Hematopoietic multipotent progenitor cell treated with erythropoietin and hydrocortisone succinate and interleukin-3 and kit ligand, for 4 days (in vitro differentiated cells): ENCODE data around the gene NEO1.
"Not testable (repeated sequence)": the region's sequence is repeated elsewhere in the genome, so short reads cannot be mapped to it uniquely, and the experiment has no call there.

Source experiments
- DNase-seq: peaks from one replicate; pipeline ENCODE4 v3.0.0-alpha.2; 2015

NEO1 gene

DNA sequence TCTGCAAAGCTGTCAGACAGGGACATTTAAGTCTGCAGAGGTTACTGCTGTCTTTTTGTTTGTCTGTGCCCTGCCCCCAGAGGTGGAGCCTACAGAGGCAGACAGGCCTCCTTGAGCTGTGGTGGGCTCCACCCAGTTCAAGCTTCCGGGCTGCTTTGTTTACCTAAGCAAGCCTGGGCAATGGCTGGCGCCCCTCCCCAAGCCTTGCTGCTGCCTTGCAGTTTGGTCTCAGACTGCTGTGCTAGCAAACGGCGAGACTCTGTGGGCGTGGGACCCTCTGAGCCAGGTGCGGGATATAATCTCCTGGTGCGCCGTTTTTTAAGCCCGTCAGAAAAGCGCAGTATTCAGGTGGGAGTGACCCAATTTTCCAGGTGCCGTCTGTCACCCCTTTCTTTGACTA lies 169.2 kb downstream of the NEO1 start:
- DNase-seq: not testable (repeated sequence)

DNA sequence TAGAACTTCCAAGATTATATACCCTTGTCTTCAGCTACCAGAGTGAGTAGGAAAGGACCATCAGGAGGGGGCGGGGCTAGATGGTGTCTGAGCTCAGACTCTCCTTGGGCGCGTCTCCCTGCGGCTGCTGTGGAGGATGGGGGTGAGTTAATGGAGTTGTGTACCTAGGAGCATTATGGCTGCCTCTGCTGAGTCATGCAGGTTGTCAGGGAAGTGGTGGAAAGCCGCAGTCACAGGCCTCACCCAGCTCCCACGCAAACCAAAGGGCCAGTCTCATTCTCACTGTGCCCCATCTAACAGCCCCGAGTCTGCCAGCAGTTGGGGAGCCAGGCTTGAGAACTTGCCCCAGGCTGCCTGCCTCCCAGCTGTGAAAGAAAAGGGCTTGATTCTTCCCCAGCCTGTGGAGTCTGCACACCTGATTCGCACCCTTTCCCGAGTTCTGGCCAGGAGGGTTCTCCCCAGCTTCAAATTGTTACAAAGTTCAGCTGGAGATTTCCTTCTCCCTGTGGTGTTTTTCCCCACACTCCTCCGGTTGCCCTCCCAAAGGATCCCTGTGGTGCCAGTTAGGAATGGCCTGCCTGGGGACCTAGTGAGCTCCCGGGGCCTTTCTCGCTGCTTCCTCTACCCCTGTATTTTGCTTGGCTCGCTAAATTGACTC lies 173.2 kb downstream of the NEO1 start:
- peak; percentile 2 for DNase-seq

DNA sequence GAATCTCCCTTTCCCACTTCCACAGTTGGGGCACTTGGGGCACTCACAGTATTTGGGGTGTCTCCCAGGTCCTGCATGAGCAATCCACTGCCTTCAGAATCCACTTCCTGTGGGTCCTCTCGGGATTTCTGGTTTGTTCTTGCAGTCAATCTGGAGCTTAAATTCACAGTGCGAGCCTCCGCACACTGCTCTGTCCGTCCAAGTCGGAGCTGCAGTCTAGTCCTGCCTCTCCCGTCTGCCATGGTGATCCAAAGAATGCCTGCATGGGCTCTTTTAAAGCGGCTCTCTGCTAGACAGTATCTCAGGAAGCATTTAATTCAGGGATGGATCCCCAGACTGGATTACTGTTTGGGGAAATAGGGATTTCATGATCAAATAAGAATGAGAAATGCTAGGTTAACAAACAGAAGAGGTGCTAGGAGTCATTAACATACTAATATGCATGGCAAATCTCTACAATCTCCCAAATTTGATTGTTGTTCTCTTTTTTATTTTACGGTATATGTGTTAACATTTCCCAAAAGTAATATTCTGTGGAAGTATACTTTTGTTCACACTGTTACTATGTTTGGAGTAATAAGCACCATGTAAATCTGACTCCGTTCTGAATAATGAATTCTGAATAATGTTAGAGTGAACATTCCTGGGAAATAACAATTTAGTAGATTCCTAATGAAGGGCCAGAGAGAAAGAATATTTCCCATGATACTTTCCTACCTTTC lies 174.0 kb downstream of the NEO1 start:
- DNase-seq: no peak

DNA sequence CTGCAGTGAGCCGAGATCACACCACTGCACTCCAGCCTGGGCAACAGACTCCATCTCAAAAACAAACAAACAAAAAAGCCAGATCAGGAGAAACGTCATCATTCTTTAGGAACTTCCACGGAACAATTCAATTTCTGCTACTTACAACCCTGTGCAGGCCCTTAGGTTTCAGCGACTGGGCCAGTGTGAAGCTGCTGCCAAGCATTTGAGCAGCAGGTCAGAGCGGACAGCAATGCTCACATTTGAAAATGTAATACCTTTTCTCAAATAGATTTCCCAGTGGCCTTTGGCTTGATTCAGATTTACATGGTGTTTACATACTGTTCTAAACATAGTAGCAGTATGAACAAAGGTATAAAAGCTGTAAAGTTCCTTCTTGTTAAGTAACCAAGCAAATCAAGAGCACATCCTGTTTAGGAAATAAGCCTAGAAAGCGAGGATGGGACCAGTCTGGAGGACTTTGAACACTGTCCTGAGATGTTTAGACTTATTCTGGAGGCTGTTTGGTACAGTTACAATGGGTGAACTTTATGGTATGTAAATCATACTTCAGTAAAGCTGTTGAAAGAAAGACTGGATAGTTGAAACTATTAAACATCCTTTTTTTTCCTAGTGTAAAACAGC lies 175.3 kb downstream of the NEO1 start:
- no peak for DNase-seq

DNA sequence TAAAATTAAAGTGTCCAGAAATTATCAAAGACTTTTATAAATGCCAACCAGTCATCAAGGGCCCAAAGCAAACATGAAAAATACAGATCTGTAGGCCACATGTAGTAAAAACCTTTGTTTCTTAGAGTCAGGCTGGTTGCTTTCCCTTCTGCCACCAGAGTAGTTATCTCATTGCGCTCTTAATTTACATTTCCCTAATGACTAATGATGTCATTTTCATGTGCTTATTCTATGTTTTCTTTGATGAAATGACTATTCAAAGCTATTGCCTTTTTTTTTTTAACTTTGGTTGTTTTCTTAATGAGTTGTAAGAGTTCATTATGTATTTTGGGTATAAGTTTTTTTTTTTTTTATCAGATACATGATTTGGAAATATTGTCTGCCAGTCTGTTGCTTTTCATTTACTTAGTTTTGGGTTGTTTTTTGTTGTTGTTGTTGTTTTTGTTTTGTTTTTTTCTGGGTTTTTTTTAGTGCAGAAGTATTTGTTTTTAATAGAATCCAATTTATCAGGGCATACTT lies 175.9 kb downstream of the NEO1 start:
- no peak for DNase-seq

DNA sequence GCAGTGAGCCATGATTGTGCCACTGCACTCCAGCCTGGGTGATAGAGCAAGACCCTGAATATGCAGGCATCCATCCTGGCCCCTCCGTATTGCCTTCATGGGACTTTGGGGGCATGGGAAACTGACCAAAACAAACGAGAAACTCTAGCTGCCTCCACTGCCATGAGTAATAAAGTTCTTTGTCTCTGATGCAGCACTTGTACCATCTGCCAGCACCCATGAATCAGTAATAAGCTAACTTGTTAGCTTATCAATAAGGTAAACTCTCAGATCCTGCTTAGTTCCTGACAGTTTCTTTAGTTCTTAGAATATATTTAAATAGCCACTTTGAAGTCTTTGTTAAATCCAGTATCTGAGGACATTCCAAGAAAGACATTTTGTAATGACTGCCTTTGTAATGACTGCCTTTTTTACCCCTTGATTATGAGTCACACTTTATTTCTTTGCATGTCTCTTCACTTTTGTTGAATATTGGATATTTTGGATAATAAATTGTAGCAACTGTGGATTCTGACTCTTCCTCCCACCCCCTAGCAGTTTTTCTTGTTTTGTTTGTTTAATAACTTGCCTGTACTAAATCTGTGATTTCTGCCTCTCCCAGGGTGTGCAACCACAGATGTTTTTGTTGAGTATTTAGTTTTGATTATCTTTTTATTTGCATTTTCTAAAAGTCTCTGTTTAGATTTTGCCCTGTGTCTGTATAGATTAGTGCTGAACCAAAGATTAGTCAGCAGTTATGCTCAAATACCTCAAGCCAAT lies 179.6 kb downstream of the NEO1 start:
- no peak for DNase-seq

DNA sequence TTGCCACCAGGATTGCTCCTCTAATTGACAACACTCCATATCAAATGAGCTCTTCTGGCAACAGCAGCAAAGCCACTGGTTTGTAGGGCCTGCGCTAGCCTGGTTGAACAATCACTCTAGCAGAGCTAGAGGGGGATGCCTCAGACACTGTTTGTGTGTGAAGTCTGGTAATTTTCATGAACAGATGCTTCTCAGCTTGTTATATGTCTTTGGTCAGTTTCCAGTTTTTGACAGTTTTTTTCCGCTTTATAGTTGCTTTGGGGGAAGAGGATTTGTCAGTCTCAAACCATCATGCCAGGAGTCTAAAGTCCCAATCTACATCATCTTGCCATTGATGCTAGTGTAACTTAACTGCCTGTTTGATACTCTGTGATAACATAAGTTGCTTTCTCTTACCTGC lies 180.5 kb downstream of the NEO1 start:
- no peak for DNase-seq

DNA sequence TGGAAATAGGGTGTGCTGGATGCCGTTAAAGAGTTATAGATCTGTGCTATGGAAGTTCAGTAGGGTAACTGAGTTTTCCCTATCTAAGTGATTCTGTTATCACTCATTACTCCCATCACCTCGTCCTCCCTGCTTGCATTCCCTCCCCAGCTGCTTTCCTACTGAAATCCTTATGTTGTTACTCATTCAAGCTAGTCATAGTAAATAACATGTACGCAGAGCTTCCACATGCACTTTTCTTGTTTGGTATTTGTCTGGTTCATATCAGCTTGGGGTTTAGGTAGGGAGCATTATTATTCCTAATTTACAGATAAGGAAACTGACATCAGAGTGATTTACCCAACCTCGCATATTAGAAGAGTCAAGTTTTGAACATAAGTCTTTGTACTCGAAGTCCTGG lies 181.4 kb downstream of the NEO1 start:
- DNase-seq: no peak

DNA sequence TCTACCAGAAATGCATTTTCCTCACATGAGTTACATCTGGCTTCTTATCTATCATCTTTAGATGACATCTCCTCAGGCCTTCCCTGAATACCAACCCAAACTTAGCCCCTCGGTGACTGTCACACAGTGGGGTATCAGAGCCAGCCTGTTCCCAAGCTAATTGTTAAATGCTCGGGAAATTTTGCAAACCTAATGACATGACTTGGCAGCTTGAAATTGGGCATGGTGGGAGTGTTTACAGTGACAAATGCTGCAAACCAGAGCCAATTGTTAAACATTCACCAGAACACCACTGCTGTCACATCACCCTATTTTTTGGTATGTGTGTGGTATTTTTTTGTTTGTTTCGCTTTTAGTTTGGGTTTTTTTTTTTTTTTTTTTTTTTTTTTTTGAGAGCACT lies 185.6 kb downstream of the NEO1 start:
- DNase-seq: no peak

DNA sequence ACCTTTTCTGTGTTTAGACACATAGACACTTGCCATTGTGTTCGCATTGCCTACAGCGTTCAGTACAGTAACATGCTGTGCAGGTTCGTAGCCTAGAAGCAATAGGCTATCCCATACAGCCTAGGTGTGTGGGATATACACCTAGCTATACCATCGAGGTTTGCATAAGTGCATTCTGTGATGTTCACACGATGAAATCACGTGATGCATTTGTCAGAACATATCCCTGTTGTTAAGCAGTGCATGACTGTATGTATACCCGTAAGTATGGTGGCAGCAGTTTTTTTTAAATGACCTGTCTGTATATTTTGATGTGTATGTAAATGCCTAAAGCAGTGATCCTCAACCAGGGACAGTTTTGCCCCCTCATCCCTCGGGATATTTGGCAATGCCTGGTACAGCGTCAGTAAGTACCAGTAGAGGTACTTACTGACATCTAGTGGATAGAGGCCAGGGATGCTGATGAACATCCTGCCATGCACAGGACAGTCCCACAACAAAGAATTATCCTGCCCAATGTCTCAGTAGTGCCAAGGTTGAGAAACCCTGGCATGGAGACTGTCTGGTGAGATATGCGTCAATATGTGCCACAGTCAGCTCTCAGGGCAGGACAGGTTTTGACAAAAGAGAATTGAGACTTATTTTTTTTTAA lies 187.4 kb downstream of the NEO1 start:
- DNase-seq: peak; percentile 7

DNA sequence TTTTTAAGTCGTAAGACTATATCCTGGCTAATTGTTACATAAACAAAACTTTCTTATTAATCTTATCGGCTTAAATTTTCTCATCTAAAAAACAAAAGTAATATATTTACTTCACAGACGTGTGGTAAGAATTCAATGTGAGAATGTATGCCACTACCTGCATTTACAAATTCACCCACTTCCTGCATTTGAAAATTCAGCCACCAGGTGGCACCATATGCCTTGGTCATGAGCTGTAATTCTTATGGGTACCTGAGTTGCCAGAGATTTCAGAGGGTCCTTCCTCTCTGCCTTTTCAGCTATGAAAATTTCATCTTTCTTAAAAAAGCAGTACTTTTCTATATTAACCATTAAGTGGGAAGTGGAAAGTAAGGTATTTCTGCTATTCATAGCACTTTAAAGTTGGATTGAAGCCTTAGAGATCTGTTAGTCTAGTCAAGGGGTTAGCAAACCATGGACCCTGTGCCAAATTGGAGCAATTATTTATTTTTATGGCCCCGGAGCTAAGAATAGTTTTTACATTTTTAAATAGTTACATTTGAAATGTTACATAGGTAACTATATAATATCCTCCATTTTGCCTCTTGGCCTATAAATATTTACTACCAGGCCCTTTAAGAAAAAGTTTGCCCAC lies 188.7 kb downstream of the NEO1 start:
- DNase-seq: peak; percentile 78

DNA sequence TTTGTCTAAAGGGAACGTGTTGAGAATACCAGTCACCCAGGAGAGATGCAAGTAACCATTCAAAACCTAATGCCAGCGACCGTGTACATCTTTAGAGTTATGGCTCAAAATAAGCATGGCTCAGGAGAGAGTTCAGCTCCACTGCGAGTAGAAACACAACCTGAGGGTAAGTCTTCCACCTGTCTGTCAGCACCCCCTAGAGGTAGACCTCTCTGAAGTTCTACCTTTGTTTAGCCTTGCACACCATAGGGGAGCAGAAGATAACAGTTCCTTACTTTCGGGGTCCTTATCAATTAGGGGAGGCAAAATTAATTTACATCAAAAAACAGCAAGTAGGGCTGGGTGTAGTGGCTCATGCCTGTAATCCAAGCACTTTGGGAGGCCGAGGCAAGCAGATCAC lies 192.1 kb downstream of the NEO1 start:
- peak; percentile 42 for DNase-seq

DNA sequence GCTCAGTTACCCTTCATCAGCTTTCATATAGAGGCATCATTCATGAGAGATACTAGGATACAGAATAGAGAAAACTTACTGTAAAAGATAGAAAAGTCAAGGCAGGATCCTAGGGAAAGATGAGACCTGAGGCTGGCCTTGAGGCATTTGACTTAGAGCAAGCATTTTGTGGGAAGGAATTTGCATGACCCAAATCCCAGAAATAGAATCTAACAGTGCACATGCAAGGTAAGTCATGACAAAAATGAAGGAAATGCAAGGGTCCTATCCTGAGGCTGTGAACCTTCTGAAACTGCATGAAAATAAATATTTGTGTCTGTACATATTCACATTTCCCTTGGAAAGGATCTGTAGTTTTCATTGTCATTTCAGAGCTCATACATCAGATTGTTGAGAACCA lies 194.2 kb downstream of the NEO1 start:
- no peak for DNase-seq

DNA sequence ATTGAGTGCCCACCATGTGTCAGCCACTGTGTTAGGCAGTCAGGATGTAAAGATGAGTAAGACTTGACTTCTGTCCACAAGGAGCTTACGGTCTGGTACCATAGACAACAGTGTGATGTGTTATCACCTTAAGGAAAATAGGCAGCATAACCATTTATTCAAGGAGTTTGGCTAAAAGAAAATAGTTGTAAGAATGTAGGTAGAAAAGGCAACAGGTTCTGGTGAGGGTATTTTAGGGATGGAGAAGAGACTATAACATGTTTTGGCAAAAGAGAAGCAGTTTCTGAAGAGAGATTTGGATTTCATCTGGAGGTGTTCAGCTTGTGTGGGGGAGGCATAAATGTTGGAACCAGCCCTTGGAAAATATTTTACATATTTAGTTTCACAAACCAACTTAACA lies 194.6 kb downstream of the NEO1 start:
- no peak for DNase-seq

DNA sequence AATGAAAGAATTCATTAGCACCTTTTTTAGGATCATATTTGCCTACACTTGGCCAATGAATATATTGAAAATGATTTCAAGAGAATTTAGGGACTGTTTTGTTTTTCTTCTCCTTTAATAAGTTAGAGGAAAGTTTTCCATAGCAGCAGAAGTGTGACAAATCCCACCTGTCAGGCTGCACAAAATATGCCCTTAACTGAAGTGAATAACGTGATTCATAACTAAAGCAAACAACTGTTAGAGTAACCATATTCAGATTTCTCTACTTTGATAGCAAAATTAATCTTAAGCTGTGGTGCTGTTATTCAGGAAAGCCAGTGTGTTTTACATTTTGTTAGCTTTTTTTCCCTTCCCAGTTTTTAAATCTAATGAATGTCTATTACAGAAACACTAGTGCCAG lies 195.1 kb downstream of the NEO1 start:
- DNase-seq: no peak

DNA sequence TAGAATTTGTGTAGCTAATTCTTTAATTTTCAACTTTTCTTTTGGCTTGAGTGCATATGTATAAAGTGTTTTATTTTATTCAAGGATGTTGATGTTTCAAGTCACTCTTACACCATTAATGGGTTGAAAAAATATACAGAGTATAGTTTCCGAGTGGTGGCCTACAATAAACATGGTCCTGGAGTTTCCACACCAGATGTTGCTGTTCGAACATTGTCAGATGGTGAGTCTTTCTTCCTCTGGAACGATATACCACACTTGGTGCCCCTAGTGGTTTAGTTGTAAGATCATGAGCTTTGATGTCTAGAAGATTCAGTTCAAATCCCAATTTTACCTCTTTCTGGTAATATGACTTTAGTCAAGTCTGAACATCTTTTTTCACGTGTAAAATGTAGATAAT lies 197.2 kb downstream of the NEO1 start:
- no peak for DNase-seq

DNA sequence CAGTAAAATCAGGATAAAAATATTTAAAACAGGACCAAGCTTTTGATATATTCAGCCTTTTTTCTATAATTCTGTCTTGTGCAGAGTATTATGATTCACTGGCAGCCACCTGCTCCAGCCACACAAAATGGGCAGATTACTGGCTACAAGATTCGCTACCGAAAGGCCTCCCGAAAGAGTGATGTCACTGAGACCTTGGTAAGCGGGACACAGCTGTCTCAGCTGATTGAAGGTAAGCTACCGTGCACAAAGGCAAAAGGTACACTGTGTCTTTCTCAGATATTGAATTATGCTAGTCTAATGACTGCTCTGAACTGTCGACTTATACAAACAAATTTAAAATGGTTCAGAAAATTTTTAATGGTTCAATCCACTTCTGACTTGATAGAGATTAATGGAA lies 202.3 kb downstream of the NEO1 start:
- no peak for DNase-seq

DNA sequence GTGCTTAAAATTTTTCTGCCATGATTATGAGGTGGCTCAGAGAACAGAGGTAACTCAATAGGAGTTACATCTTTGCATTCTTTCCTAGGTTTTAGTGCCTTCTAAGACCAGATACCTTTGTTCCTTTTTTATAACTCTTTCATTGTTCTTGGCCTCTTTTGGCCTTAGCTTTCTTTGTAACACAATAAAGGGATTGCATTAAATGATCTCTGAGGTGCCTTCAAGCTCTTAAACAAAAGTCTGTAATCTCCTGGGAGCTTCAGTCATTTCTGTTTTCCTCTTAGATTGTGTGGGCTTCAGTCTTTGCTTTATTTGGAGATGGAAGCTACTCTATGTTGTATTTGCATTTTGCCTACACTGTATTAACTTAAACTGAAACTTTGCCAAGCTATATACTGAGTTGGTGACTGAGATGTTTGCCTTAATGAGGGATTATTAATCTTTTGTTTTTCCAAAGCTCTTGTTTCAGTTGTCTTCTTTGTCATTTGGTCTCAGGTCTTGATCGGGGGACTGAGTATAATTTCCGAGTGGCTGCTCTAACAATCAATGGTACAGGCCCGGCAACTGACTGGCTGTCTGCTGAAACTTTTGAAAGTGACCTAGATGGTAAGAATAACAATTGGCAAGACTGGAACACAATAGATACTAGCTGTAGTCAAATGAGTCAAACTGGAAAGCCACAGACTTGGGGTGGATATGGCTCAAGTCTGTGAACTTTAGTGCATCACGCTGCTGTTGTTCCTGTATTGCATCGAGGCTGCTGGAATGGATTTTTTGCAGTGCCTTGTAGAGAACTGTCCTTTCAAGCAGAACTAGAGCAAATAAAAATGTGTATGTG lies 206.2 kb downstream of the NEO1 start:
- no peak for DNase-seq

DNA sequence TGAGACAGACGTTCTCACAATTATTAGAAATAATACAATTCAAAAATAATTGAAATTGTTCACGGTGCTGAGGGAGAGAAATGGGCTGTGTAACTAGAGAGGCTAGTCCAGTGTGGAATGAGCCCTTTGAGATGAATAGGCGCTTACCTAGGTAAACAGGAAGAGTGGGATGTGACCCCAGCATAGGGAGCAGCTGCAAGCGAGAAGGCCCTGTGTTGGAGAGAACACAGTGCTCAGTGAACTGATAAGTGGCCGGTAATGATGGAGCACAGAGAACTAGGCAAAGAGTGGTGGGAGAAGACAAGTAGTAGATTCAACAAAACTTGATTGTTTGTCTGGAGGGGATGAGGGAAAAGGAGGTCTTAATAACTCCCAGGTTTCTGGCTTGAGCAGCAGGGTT lies 212.6 kb downstream of the NEO1 start:
- DNase-seq: no peak

DNA sequence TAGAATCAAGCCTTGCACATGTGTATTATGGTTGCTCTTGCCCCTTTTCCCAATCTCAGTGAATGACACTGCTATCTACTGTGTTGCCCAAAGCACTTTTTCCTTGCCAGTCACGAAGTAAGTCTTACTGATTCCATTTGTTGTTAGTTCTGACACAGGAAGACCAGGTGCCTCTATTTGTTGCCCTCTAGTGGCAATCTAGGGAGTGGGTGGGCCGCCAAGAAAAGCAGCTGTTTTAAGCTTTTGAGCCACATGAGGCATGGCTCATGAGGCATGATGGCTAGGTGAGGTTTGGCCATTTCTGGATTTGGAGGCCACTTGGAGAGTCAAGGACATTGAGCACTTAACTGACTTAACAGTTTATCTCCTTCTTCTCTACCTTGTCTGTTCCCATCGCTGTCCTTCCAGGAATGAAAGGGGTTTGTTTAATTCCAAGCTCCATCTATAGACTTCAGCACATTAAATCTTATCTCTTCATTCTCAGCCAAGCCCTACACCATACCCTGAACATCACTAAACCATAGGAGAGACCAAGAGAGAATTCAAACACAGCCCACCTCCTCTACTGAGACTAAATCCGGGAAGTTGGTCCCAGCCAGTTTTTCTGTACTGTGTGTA lies 213.4 kb downstream of the NEO1 start:
- DNase-seq: peak; percentile 78

DNA sequence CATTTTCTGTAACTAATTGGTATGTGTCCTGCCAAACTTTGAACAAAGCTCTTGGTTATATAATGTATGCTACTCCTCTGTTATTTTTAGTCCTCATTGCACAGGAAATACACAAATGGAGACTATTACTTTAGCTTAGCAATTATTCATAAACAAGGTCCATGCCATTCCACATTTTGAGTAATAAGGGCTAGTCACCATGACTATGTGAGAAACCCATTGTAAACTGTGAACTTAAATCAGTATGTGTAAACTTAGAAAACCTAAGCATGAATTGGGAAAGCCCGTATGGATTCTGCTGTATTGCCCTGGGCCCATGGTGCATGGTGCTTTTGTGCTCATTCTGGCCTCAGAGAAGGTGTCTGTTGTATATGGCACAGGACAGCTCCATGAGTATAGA lies 216.2 kb downstream of the NEO1 start:
- no peak for DNase-seq
